Left lobe of liver (tissue), 2 donors: ENCODE data around the gene BAMBI. TPM values are rescaled to one million over a fixed set of nuclear protein-coding genes. Genes with fewer than 3 reads are reported as not detected.
A peak's percentile ranks its signal among the peaks of the same experiment; 100 is the strongest.

Source experiments
- ATAC-seq: fragments of 200-7000 bp; cut with Tn5 transposase; one replicate; pipeline ENCODE4 v1.9.1; 2020; ENCODE audit warnings: mild to moderate bottlenecking, moderate library complexity
- DNase-seq: peaks from one replicate; pipeline ENCODE4 v3.0.0-alpha.2; 2020; ENCODE audit warnings: low spot score
- total RNA-seq: library from RNA; stranded (reverse); gene quantifications from one replicate; pipeline ENCODE4 v1.2.1, GENCODE V29; 2021
- donor health status: DM: no; HTN: no; CAD: no; lungs with moderate emphysema.
- donor health status: DM: no; HTN: yes; CAD: no.

BAMBI gene
- total RNA-seq, 1 donor from 2014 or later: 7.7 TPM

GRCh38 chr10:28694530-28694929 lies 17.2 kb downstream of the BAMBI start:
- DNase-seq: no peak
- ATAC-seq: no peak

- DNase-seq (no peak), ATAC-seq (no peak)
Measured at GRCh38 chr10:28698075-28698474, 20.8 kb downstream of the BAMBI start.

- no peak for DNase-seq
- ATAC-seq: no peak
Measured at GRCh38 chr10:28704464-28705161, 27.3 kb downstream of the BAMBI start.

- ATAC-seq: no peak
- no peak for DNase-seq
Measured at GRCh38 chr10:28705472-28705871, 28.2 kb downstream of the BAMBI start.

GRCh38 chr10:28709001-28709710 lies 31.8 kb downstream of the BAMBI start:
- no peak for DNase-seq
- ATAC-seq: no peak

- DNase-seq (no peak), ATAC-seq (no peak)
Measured at GRCh38 chr10:28710202-28710886, 33.0 kb downstream of the BAMBI start.

GRCh38 chr10:28711041-28711440 lies 33.7 kb downstream of the BAMBI start:
- DNase-seq (no peak), ATAC-seq (no peak)

GRCh38 chr10:28711776-28712175 lies 34.5 kb downstream of the BAMBI start:
- DNase-seq: no peak
- no peak for ATAC-seq

GRCh38 chr10:28713626-28714352 lies 36.5 kb downstream of the BAMBI start:
- DNase-seq (no peak), ATAC-seq (no peak)

GRCh38 chr10:28714401-28715053 lies 37.2 kb downstream of the BAMBI start:
- no peak for ATAC-seq
- DNase-seq: no peak

GRCh38 chr10:28715246-28715645 lies 37.9 kb downstream of the BAMBI start:
- no peak for ATAC-seq
- DNase-seq: no peak

- DNase-seq: no peak
- ATAC-seq: no peak
Measured at GRCh38 chr10:28715757-28716156, 38.4 kb downstream of the BAMBI start.

GRCh38 chr10:28716748-28717147 lies 39.4 kb downstream of the BAMBI start:
- ATAC-seq (no peak), DNase-seq (no peak)

GRCh38 chr10:28717656-28718201 lies 40.4 kb downstream of the BAMBI start:
- ATAC-seq (peak; percentile 23), DNase-seq (no peak)

- DNase-seq (no peak), ATAC-seq (no peak)
Measured at GRCh38 chr10:28719789-28720436, 42.6 kb downstream of the BAMBI start.

GRCh38 chr10:28721318-28721951 lies 44.1 kb downstream of the BAMBI start:
- ATAC-seq (no peak), DNase-seq (no peak)

GRCh38 chr10:28722065-28722803 lies 44.9 kb downstream of the BAMBI start:
- DNase-seq (peak; percentile 46), ATAC-seq (peak; percentile 84)

GRCh38 chr10:28728366-28728765 lies 51.0 kb downstream of the BAMBI start:
- no peak for ATAC-seq
- DNase-seq: no peak
